NCI-H1048 (cell line): ENCODE measurements around the gene SLC4A3.

Experiments used
- DNase-seq: peaks from one replicate; lab custom pipeline; 2025; lab: John Stamatoyannopoulos, UW

SLC4A3 gene

DNA sequence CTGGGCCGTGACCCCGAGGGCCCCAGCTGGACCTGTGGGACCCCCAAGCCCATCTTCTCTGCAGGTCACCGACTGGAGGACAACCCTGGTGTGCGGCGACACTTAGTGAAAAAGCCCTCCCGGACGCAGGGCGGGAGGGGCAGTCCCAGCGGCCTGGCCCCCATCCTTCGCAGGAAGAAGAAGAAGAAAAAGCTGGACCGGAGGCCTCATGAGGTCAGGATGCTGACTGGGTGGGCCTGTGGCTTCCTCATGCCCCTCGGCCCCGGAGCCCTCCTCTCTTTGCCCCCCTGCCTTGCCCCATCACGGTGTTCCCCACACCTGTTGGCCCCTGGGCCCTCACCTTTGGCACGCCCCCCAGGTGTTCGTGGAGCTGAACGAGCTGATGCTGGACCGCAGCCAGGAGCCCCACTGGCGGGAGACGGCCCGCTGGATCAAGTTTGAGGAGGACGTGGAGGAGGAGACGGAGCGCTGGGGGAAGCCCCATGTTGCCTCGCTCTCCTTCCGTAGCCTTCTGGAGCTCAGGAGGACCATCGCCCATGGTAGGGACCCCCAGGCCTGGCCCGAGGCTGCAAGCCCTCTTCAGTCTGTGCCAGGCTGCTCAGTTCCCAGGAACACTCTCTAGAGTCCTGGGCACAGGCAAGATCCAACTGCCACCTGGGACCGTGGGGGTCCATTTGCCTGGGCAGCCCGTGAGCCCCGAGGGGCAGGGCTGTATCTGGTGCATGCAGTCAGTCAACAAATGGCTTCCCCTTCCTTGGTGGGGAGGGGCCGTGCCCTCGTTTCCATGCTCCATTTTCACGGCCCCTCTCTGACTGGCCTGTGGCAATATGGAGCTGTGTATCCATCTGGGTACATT, 4.7 kb downstream of the SLC4A3 start:
- DNase-seq = no peak

DNA sequence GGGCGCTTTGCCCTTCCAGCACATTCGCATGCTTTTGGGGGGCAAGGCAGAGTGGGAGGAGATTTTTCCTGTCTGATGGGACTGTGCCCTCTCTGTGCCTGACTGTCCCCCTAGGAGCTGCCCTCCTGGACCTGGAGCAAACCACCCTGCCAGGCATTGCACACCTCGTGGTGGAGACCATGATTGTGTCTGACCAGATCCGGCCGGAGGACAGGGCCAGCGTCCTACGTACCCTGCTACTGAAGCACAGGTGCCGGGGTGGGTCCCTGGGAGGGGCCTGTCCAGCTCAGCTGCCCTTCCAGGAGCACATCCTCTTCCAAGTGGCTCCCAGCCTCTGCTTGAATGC, 5.3 kb downstream of the SLC4A3 start:
- no peak for DNase-seq

- no peak for DNase-seq
Measured at GRCh38 chr2:219633276-219634065, 6.0 kb downstream of the SLC4A3 start.

- no peak for DNase-seq
Measured at GRCh38 chr2:219634171-219634940, 6.9 kb downstream of the SLC4A3 start.

- no peak for DNase-seq
Measured at GRCh38 chr2:219634951-219635751, 7.7 kb downstream of the SLC4A3 start.

GRCh38 chr2:219636144-219636915, 8.9 kb downstream of the SLC4A3 start:
- DNase-seq = no peak

DNA sequence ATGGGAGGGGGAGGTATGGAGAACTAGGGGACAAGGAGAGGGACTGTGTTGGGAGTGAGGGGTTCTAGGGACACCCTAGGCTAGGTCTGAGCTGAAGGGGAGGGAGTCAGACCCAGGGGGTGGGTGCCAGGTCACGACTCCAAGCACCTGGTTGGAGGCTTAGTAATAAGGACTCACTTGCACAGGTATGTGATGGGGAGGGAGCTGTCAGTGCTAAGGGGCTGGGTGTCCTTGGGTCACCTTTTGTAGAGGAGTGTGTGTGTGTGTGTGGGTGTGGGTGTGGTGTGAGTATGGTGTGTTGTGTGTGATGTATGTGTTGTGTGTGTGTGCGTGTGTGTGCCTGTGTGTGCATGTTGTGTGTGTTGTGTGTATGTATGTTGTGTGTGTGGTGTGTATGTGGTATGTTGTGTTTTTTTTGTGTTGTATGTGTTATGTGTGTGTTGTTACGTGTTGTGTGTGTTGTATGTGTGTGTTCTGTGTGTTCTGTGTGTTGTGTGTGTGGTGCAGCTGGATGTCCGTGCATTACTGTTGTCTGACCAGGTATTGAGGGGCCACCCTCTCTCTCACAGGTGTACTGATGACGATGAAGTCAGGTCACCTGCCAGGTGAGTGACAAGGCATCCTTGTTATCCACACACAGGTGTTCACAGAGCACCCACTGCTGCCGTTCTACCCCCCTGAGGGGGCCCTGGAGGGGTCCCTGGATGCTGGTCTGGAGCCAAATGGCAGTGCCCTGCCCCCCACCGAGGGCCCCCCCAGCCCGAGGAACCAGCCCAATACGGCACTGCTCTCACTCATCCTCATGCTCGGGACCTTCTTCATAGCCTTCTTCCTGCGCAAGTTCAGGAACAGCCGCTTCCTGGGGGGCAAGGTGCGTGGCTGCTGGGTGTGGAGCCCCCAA, 9.8 kb downstream of the SLC4A3 start:
- DNase-seq = no peak

GRCh38 chr2:219637842-219638185, 10.4 kb downstream of the SLC4A3 start:
- DNase-seq = no peak

GRCh38 chr2:219638217-219638947, 11.0 kb downstream of the SLC4A3 start:
- DNase-seq = no peak

DNA sequence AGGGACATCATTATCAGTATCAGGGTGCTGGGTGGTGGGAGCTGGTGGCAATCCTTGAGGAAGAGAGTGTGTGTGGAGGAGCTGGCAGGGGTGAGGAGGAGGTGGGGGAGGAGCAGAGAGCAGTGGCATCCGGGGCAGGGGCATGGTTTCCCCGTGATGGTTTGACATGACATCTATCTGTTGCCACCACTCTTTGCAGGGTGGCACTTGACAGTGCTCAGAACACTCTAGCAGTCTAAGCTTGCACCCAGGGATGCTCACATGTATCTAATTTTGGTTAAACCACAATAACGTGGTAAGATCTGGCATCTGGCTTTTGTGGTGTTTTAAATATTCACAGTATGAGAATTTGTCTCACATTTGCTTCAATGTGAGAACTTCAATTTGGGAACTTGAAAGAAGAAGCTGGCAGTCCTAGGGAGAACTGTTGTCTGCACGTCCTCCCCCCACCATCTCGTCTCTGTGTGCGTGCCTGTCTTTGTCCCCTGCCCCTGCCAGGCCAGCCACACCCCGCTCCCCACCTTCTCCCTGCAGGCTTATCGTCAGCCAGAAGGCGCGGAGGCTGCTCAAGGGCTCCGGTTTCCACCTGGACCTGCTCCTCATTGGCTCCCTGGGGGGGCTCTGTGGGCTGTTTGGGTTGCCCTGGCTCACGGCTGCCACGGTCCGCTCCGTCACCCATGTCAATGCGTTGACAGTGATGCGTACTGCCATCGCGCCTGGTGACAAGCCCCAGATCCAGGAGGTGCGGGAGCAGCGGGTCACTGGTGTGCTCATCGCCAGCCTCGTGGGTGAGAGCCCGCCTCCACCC, 11.7 kb downstream of the SLC4A3 start:
- DNase-seq = no peak

DNA sequence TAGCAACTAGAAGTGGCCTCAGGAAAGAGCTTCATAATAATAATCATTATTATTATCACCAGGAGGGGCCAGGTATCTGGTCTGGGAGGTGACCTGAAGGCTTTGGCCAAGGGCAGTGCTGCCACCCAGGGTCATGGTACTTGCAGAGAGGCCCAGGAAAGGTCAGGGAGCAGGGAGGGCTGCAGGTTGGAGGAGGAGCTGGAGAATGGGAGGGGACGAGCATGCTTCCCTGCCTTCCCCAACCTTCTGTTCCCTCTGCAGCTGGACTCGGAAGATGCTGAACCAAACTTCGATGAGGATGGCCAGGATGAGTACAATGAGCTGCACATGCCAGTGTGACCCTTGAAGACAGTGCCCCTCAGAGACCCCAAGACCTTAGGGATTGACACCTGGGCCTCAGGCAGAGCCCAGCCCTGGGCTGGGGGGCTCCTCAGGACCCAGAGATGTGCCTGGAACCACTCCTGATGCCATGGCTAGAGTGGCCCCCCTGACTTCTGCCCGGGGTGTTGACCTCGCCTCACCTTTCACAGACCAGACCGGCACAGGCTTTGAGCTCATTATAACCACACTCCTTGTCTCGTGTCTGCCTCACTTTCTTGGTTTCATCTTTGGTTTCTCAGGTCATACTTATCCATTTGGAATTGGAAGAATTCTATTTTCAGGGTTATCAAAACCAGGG, 14.1 kb downstream of the SLC4A3 start:
- no peak for DNase-seq

GRCh38 chr2:219642069-219642454, 14.6 kb downstream of the SLC4A3 start:
- no peak for DNase-seq

DNA sequence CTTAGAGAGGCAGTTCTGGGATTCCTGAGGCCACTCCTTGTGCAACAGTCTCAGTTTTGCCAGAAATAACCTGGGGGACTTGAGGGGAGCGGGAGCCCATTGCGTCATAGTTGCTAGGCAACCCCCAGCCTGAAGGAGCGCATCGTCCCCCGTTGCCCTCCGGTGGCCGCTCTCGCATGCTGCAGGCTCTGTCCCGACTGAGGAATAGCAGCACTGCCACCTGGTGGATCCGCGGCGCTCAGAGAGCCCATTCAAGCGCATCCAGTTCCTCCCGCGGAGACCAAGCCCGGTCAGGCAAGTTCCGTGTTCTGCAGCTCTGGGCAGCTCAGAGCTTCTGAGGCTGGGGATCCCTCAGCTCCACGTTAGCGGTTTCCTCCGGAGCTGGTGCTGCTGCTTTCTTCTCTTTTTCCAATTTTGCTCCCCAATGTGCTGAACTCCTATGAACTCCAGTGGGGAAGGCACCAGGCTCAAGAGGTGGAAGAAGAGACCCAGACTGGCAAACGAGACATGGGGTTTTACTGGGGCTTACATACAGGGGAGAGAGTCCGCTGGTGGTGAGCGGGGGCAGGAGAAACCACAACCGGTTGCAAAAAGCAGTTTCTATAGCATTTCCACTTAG, 15.1 kb downstream of the SLC4A3 start:
- peak; percentile 93 for DNase-seq

DNA sequence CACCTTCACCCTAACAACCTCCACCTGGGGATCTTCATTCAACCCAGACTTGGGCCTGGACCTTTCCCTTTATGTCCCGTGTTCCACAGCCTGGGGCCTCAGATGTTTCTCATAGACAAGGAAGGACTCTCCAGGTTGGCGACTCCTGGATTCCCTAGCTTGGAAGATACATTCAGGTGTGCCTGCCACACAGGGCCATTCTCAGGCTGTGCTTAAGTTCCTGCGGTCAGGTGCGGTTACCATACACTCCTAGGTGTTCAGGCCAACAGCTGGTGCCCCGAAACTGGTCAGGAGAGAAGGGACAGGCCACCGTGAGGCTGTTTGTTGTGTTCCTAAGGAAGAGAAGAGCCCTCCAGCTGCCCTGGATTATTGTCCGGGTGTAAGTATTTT, 15.6 kb downstream of the SLC4A3 start:
- no peak for DNase-seq

DNA sequence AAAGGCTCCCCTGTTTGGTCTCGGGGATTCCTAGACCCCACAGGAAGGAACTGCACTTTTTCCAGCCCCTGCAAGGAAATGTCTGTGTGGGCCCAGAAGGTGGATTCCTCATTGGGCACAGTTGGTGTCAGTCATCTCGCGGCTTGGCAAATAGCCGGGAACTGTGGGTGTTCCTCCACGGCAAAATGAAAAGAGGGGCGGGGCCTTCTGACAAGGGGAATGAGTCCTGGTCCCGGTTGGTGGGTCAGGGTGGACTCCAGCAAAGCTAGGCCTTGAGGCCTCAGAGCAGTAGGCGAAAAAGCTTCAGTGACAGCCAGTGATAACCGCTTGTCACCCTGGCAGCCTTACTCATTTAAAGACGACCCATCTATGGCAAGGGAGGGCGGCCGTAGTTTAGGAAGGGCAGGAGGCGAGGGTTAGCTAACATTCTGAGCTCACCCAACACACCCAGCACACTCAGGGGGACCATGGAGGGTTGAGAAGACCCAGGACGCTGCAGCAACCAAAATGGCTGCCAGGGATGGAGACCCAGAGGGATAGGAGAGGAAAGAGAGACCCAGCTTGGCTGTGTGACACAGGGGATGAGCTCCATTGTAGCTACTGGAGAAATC, 16.5 kb downstream of the SLC4A3 start:
- DNase-seq = no peak

DNA sequence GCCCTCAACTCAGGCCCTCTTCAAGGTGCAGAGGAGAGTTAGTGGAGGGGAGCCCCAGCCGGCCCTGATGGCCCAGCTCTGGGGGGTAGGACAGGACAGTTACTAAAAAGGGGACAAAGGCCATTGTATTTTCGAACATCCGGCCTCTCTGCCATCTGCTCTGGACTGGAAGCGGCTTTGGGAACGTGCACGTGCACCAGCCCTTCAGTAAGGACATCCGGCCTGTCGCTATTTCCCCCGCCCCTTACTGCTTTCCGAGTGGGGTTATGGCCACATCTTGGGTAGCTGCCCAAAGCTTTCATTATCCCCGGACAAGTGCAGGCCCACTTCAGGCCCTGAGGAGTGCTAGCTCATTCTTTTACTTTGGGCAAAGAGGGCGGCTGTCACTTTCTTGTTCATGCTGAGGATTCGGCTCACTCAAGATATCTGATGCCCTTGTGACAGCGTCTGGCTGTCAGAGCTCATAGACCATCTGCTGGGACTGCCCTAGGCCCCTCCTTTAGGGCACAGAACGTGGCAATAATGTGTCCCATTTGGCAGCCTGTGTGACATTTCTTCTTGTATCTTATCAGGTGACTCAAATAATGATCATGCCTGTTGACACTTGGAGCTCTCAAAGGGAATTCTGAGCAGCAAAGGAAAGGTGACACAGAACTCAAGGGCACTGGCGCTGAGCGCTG, 17.5 kb downstream of the SLC4A3 start:
- no peak for DNase-seq
